Activated naive CD4-positive, alpha-beta T cell treated with anti-CD3 and anti-CD28 coated beads for 36 hours (primary cell): Measurements from ENCODE around the gene GDA. TPM values are rescaled to one million over a fixed set of nuclear protein-coding genes. Genes with fewer than 3 reads are reported as not detected.
A peak's percentile ranks its signal among the peaks of the same experiment; 100 is the strongest.

Source experiments
- CTCF ChIA-PET: fragments of 350-600 bp; sonication (Branson Sonifier 250); formaldehyde crosslinking; loops from one replicate; lab custom pipeline; 2021; ENCODE audit warnings: antibody characterized with exemption; lab: Charles Lee
- DNase-seq: peaks from one replicate; pipeline ENCODE4 v3.0.0-alpha.2; 2020
- H3K27ac Mint-ChIP-seq: one replicate; pipeline ENCODE4 v1.8.0; 2021; ENCODE audit warnings: mild to moderate bottlenecking, mixed read lengths
- H3K27me3 Mint-ChIP-seq: one replicate; pipeline ENCODE4 v1.8.0; 2021; ENCODE audit warnings: low read depth, mixed read lengths
- H3K36me3 Mint-ChIP-seq: one replicate; pipeline ENCODE4 v1.8.0; 2021; ENCODE audit warnings: low read depth, mixed read lengths
- H3K4me1 Mint-ChIP-seq: one replicate; pipeline ENCODE4 v1.8.0; 2021; ENCODE audit warnings: low read depth, mixed read lengths
- H3K4me3 Mint-ChIP-seq: one replicate; pipeline ENCODE4 v1.8.0; 2021; ENCODE audit warnings: mild to moderate bottlenecking, moderate library complexity, mixed read lengths
- H3K9me3 Mint-ChIP-seq: one replicate; pipeline ENCODE4 v1.8.0; 2021; ENCODE audit warnings: mixed read lengths
- intact Hi-C: fragments of 100-400 bp; cut with micrococcal nuclease; formaldehyde crosslinking; loops from one replicate; pipeline ENCODE4 v1.15.1; 2023
- total RNA-seq, 2 experiments: library from RNA; stranded (reverse); gene quantifications; one replicate each; pipeline ENCODE4 v1.2.3, GENCODE V29; 2021

The GDA gene
- total RNA-seq, 2 experiments from 2014 or later, result not detected

DNA sequence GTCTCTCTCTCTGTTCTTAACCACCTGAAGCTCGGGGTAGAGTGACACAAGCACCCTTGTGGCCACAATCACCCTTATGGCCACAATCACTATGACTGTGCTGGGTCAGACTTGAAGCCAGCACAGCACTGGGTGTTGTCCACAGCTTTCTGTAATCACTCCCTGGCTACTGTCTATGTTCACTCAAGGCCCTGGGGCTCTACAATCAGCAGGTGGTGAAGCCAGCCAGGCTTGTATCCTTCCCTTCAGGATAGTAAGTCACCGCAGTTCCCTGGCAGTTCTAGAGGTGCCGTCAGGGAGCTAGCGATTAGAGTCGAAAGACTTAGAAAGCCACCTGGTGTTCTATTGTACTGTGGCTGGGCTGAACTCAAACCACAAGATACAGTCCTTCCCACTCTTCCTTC lies 44.2 kb downstream of the GDA start:
- Mint-ChIP-seq H3K9me3 (no peaks in the 10 kb centered on the region), H3K4me3 (no peak overlapping the region), H3K27ac (no peak overlapping the region), H3K27me3 (peaks cover 11% of the 10 kb centered on the region), H3K4me1 (no peaks in the 10 kb centered on the region), H3K36me3 (no peaks in the 10 kb centered on the region)
- CTCF ChIA-PET, result no interaction called here
- intact Hi-C loops, result no loop called here
- no peak for DNase-seq

- H3K9me3 Mint-ChIP-seq, result no peaks in the 10 kb centered on the region
- intact Hi-C loops, result no loop called here
- H3K36me3 Mint-ChIP-seq, result no peaks in the 10 kb centered on the region
- CTCF ChIA-PET, result no interaction called here
- no peak for DNase-seq
- no peak overlapping the region for H3K4me3 Mint-ChIP-seq
- H3K27me3 Mint-ChIP-seq, result peaks cover 11% of the 10 kb centered on the region
- no peak overlapping the region for H3K27ac Mint-ChIP-seq
- H3K4me1 Mint-ChIP-seq, result no peaks in the 10 kb centered on the region
Observed at GRCh38 chr9:72199238-72199637, 50.0 kb downstream of the GDA start.

GRCh38 chr9:72200452-72200851 lies 51.2 kb downstream of the GDA start:
- H3K4me1 Mint-ChIP-seq, result no peaks in the 10 kb centered on the region
- H3K27ac Mint-ChIP-seq, result no peak overlapping the region
- H3K4me3 Mint-ChIP-seq, result no peak overlapping the region
- H3K9me3 Mint-ChIP-seq, result no peaks in the 10 kb centered on the region
- peaks cover 6% of the 10 kb centered on the region for H3K27me3 Mint-ChIP-seq
- DNase-seq, result no peak
- H3K36me3 Mint-ChIP-seq, result no peaks in the 10 kb centered on the region
- intact Hi-C loops, result loop anchor here (5.0 kb wide), 2 partner anchors 163 to 392 kb away; no protein-coding TSS in a partner anchor
- CTCF ChIA-PET, result no interaction called here

GRCh38 chr9:72202009-72202408 lies 52.8 kb downstream of the GDA start:
- H3K27ac Mint-ChIP-seq, result no peak overlapping the region
- H3K9me3 Mint-ChIP-seq, result no peaks in the 10 kb centered on the region
- no peaks in the 10 kb centered on the region for H3K36me3 Mint-ChIP-seq
- no peaks in the 10 kb centered on the region for H3K4me1 Mint-ChIP-seq
- peaks cover 6% of the 10 kb centered on the region for H3K27me3 Mint-ChIP-seq
- no peak for DNase-seq
- intact Hi-C loops, result loop anchor here (5.0 kb wide), 2 partner anchors 165 to 390 kb away; no protein-coding TSS in a partner anchor
- no peak overlapping the region for H3K4me3 Mint-ChIP-seq
- CTCF ChIA-PET, result interaction anchor here (2.2 kb wide), 1 partner anchor 163 kb away, joined by 8 read pairs; no protein-coding TSS in a partner anchor

- CTCF ChIA-PET, result interaction anchor here (0.6 to 2.2 kb wide), 9 partner anchors 67 to 798 kb away, joined by 3 to 8 read pairs (median 3); no protein-coding TSS in a partner anchor
Observed at GRCh38 chr9:72203205-72203803, 54.1 kb downstream of the GDA start.

DNA sequence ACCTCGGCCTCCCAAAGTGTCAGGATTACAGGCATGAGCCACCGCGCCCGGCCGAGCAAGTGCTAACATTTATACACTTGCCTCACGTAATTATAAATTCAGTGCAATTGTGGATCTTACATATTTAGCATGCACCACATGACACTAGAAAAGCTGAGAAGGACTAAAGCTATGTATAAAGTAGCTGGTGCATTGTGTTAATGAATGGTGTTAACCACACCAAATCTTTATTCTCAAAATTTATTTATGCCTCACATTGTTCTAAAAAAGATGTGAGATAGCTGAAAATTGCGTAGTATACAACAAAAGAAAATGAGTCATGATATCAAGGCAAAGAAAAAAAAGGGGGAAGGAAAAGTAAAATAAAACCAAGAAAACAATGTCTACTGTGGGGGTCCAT lies 54.8 kb downstream of the GDA start:
- Mint-ChIP-seq H3K36me3 (no peaks in the 10 kb centered on the region), H3K27ac (no peak overlapping the region), H3K4me1 (no peaks in the 10 kb centered on the region), H3K9me3 (no peaks in the 10 kb centered on the region), H3K4me3 (no peak overlapping the region), H3K27me3 (peaks cover 3% of the 10 kb centered on the region)
- CTCF ChIA-PET, result interaction anchor here (0.6 to 2.2 kb wide), 7 partner anchors 68 to 798 kb away, joined by 3 to 8 read pairs (median 3); no protein-coding TSS in a partner anchor
- intact Hi-C loops, result loop anchor here (5.0 kb wide), 2 partner anchors 167 to 388 kb away; no protein-coding TSS in a partner anchor
- no peak for DNase-seq

More at GRCh38 chr9:72203205-72203803, 54.1 kb downstream of the GDA start:
- intact Hi-C loops, result loop anchor here (1.0 to 5.0 kb wide), 3 partner anchors 69 to 389 kb away; no protein-coding TSS in a partner anchor
- H3K4me3 Mint-ChIP-seq, result no peak overlapping the region
- no peaks in the 10 kb centered on the region for H3K9me3 Mint-ChIP-seq
- H3K27me3 Mint-ChIP-seq, result peaks cover 3% of the 10 kb centered on the region
- DNase-seq, result peak; percentile 18
- no peaks in the 10 kb centered on the region for H3K4me1 Mint-ChIP-seq
- no peaks in the 10 kb centered on the region for H3K36me3 Mint-ChIP-seq
- no peak overlapping the region for H3K27ac Mint-ChIP-seq

GRCh38 chr9:72205513-72205912 lies 56.3 kb downstream of the GDA start:
- Mint-ChIP-seq H3K4me1 (no peaks in the 10 kb centered on the region), H3K27ac (no peak overlapping the region), H3K36me3 (no peaks in the 10 kb centered on the region), H3K4me3 (no peak overlapping the region), H3K9me3 (no peaks in the 10 kb centered on the region), H3K27me3 (peaks cover 2% of the 10 kb centered on the region)
- DNase-seq, result no peak
- CTCF ChIA-PET, result interaction anchor here (0.6 to 2.8 kb wide), 4 partner anchors 13 to 981 kb away, joined by 3 to 10 read pairs (median 4); no protein-coding TSS in a partner anchor
- intact Hi-C loops, result no loop called here

- no peak for DNase-seq
- H3K36me3 Mint-ChIP-seq, result no peaks in the 10 kb centered on the region
- no peaks in the 10 kb centered on the region for H3K4me1 Mint-ChIP-seq
- intact Hi-C loops, result no loop called here
- H3K4me3 Mint-ChIP-seq, result no peak overlapping the region
- no peak overlapping the region for H3K27ac Mint-ChIP-seq
- no peaks in the 10 kb centered on the region for H3K9me3 Mint-ChIP-seq
- CTCF ChIA-PET, result interaction anchor here (1.3 to 2.8 kb wide), 2 partner anchors 65 to 72 kb away, joined by 3 to 10 read pairs; no protein-coding TSS in a partner anchor
- H3K27me3 Mint-ChIP-seq, result peaks cover 10% of the 10 kb centered on the region
Observed at GRCh38 chr9:72207278-72207677, 58.0 kb downstream of the GDA start.

DNA sequence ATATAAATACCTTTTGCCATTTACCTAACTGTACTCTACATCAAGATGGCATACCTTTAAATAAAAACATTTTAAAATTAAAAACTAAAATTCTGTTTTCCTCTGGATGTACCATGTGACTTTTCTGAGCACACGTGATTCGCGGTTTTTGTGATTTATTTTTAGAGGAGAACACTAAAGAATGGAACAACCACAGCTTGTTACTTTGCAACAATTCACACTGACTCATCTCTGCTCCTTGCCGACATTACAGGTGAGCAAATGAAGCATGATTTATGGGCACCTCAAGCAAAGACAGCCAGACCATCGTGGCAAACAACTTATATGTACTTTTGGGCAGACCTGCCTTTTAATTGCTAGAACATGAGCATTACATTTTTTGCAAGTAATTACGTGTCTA lies 61.3 kb downstream of the GDA start:
- Mint-ChIP-seq H3K4me1 (no peaks in the 10 kb centered on the region), H3K4me3 (no peak overlapping the region), H3K27me3 (peaks cover 13% of the 10 kb centered on the region), H3K27ac (no peak overlapping the region), H3K9me3 (no peaks in the 10 kb centered on the region), H3K36me3 (no peaks in the 10 kb centered on the region)
- intact Hi-C loops, result no loop called here
- no peak for DNase-seq
- CTCF ChIA-PET, result no interaction called here

DNA sequence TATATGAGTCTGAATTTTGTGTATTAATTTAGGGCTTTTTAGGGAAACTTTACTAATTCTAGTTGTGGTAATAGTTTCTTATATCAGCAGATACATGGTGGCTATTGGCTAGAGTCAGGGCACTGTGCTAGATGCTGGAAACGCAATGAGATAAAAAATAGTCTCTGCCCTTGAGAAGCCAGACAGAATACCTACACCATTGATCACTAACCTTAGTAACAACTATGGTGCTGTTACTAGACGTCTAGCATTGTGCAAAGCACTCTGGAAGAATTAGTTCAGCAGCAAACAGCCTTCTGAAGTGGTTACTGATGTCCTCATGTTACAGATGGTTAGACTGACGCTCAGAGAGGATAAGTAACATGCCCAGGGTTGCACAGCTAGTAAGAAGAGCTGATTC lies 61.8 kb downstream of the GDA start:
- Mint-ChIP-seq H3K4me3 (no peak overlapping the region), H3K27me3 (peaks cover 13% of the 10 kb centered on the region), H3K27ac (no peak overlapping the region), H3K9me3 (no peaks in the 10 kb centered on the region), H3K36me3 (no peaks in the 10 kb centered on the region), H3K4me1 (no peaks in the 10 kb centered on the region)
- intact Hi-C loops, result no loop called here
- no peak for DNase-seq
- CTCF ChIA-PET, result no interaction called here

DNA sequence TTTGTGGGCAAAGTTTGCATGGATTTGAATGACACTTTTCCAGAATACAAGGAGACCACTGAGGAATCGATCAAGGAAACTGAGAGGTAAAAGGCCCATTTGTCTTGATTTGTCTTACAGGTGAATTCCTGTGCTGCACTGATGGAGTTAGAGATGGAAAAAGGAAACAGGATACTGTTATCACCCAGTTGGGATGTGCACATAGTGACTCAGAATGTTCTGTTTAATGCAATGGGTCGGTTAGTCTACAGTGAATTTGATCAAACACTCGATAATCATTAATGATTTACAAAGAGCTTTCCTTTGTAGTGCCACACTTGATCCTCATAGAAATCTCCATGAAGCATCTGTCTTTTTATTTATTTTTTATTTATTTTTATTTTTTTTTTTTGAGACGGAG lies 64.7 kb downstream of the GDA start:
- intact Hi-C loops, result no loop called here
- CTCF ChIA-PET, result no interaction called here
- no peak overlapping the region for H3K27ac Mint-ChIP-seq
- H3K27me3 Mint-ChIP-seq, result peaks cover 15% of the 10 kb centered on the region
- H3K4me3 Mint-ChIP-seq, result no peak overlapping the region
- H3K36me3 Mint-ChIP-seq, result no peaks in the 10 kb centered on the region
- H3K9me3 Mint-ChIP-seq, result no peaks in the 10 kb centered on the region
- no peaks in the 10 kb centered on the region for H3K4me1 Mint-ChIP-seq
- no peak for DNase-seq

DNA sequence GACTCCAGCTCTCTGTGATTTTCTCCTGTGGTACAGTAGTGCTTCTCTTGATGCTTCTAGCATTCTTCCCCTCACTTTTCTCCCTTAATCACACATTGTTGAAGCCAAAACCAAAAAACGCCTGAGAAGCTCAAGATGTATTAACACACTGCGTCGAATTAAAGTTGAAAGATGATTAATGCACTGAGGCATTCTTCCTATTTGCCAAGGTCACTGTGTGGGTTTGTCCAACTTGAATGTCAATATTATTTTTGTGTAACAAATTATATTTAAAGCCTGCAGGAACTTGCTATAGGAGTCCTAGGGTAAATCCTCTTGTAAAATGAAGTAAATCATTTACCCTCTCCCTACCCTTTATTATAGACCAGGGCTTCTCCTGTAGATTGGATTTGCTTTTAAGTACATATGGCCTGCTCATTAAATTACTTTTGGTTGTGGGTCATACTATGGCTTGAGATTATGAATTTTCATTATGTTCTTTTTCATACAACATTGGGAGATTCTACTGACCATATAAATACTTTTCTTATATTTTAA lies 68.1 kb downstream of the GDA start:
- CTCF ChIA-PET, result no interaction called here
- H3K36me3 Mint-ChIP-seq, result no peaks in the 10 kb centered on the region
- H3K27me3 Mint-ChIP-seq, result peaks cover 21% of the 10 kb centered on the region
- no peaks in the 10 kb centered on the region for H3K4me1 Mint-ChIP-seq
- H3K27ac Mint-ChIP-seq, result no peak overlapping the region
- H3K9me3 Mint-ChIP-seq, result peaks cover 3% of the 10 kb centered on the region
- DNase-seq, result no peak
- intact Hi-C loops, result no loop called here
- H3K4me3 Mint-ChIP-seq, result no peak overlapping the region

DNA sequence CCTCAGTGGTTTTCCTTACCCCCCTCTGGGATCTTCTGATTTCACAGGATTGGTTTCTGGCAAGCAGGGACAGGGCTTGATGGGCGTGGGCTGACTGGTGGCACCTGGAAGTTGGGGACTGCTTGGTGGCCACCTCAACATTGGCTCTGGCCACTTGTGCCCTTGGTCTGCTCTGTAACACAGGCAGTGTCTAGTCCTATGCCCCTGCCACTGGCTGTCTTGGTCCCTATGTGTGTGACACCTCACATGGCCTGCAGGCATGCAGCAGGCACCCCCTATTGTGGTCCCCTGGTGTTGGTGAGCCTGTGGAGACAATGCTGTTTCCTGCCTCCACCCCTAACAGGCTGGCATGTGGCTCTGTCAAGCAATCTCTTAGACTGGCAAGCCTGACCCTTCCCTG lies 71.3 kb downstream of the GDA start:
- intact Hi-C loops, result no loop called here
- CTCF ChIA-PET, result interaction anchor here (1.5 kb wide), 1 partner anchor 181 kb away, joined by 3 read pairs; no protein-coding TSS in a partner anchor
- DNase-seq, result no peak
- H3K27me3 Mint-ChIP-seq, result peaks cover 21% of the 10 kb centered on the region
- no peaks in the 10 kb centered on the region for H3K4me1 Mint-ChIP-seq
- no peak overlapping the region for H3K4me3 Mint-ChIP-seq
- no peak overlapping the region for H3K27ac Mint-ChIP-seq
- peaks cover 3% of the 10 kb centered on the region for H3K9me3 Mint-ChIP-seq
- H3K36me3 Mint-ChIP-seq, result no peaks in the 10 kb centered on the region
